ENCODE data around the gene RPS21. TPM values are rescaled to one million over a fixed set of nuclear protein-coding genes. Genes with fewer than 3 reads are reported as not detected.

Gene RPS21
- total and polyA plus RNA-seq, 12 donors = 512 to 4,111 (median 619) TPM

GRCh38 chr20:62339647-62340062 is 47.2 kb upstream of the RPS21 start:
- 71 to 79% methylated on average over 14 of the region's 14 CpGs for WGBS, 2 donors
- intact Hi-C loops (cut with DNase I) = loop anchor here in 1 of 10 donors (5.0 kb wide), 1 partner anchor 32 kb away; no protein-coding TSS in a partner anchor
- no peak for DNase-seq
- H3K9me3 ChIP-seq = peaks cover 0 to 5% (median 0%) of the 10 kb centered on the region in 11 donors
- H3K4me3 ChIP-seq = no peak overlapping the region
- ATAC-seq = no peak
- H3K27me3 ChIP-seq = no peaks in the 10 kb centered on the region
- no peak for TF ChIP-seq CTCF (IDR thresholded peaks at IDR 0.05)
- no peak overlapping the region for H3K27ac ChIP-seq
- H3K4me1 ChIP-seq = no peaks in the 10 kb centered on the region
- peaks cover 0 to 99% (median 54%) of the 10 kb centered on the region in 9 donors for H3K36me3 ChIP-seq

DNA sequence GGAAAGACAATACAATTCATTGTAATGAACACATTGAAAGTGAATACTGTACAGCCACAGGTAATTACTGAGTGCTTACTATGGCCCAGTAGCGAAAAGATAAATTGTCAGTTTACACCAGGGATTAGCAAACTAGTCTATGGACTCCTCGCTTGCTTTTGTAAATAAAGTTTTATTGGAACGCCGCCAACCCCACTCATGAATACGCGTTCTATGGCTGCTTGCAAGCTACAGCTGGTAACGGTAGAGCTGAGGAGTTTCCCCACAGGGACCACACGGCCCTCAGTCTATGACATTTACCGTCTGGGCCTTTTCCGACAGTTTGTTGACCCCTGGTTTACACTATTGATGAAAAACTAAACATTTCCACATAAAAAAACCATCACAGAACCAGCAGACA is 44.0 kb upstream of the RPS21 start:
- H3K4me3 ChIP-seq = no peak overlapping the region
- no peak overlapping the region for H3K27ac ChIP-seq
- peaks cover 0 to 100% (median 54%) of the 10 kb centered on the region in 9 donors for H3K36me3 ChIP-seq
- no peak for TF ChIP-seq CTCF (IDR thresholded peaks at IDR 0.05)
- DNase-seq = no peak
- no peak for ATAC-seq
- intact Hi-C loops (cut with DNase I) = loop anchor here in 1 of 10 donors (5.0 kb wide), 1 partner anchor 36 kb away; no protein-coding TSS in a partner anchor
- H3K9me3 ChIP-seq = peaks cover 0 to 5% (median 0%) of the 10 kb centered on the region in 11 donors
- no peaks in the 10 kb centered on the region for H3K4me1 ChIP-seq
- WGBS, 2 donors = 75 to 81% methylated on average over 10 of the region's 10 CpGs
- no peaks in the 10 kb centered on the region for H3K27me3 ChIP-seq

DNA sequence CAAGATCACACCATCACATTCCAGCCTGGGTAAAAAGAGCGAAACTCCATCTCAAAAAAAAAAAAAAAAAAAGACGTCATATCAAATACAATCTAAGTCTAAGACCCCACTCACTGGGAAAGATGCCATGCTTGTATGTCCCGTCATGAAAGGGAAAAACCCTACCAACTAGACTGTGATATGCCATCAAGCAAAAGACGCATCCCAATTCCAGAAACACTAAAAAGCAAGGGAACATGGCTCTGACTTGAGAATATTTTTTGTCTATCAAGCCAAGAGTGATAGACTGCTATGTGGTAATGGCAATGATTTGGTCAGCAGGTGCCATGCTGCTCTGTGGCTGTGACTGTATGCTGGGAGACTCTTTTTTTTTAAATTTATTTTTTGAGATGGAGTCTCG is 42.8 kb upstream of the RPS21 start:
- Histone ChIP-seq H3K4me1 (no peaks in the 10 kb centered on the region), H3K4me3 (no peak overlapping the region), H3K36me3 (peaks cover 0 to 99% (median 44%) of the 10 kb centered on the region in 9 donors), H3K27me3 (no peaks in the 10 kb centered on the region), H3K27ac (no peak overlapping the region), H3K9me3 (peaks cover 0 to 11% (median 0%) of the 10 kb centered on the region in 11 donors)
- intact Hi-C loops (cut with DNase I) = loop anchor here in 1 of 10 donors (5.0 kb wide), 1 partner anchor 37 kb away; no protein-coding TSS in a partner anchor
- ATAC-seq = no peak
- WGBS, 2 donors = 95 to 97% methylated on average over 5 of the region's 5 CpGs
- DNase-seq = no peak
- TF ChIP-seq CTCF (IDR thresholded peaks at IDR 0.05) = no peak

GRCh38 chr20:62344782-62345181 is 42.1 kb upstream of the RPS21 start:
- H3K36me3 ChIP-seq = peaks cover 0 to 95% (median 39%) of the 10 kb centered on the region in 9 donors
- 90 to 91% methylated on average over 10 of the region's 10 CpGs for WGBS, 2 donors
- no peak overlapping the region for H3K27ac ChIP-seq
- H3K4me3 ChIP-seq = no peak overlapping the region
- TF ChIP-seq CTCF (IDR thresholded peaks at IDR 0.05) = no peak
- H3K9me3 ChIP-seq = peaks cover 0 to 13% (median 0%) of the 10 kb centered on the region in 11 donors
- DNase-seq = no peak
- intact Hi-C loops (cut with DNase I) = loop anchor here in 4 of 10 donors (5.0 kb wide), 2 partner anchors 32 to 37 kb away; no protein-coding TSS in a partner anchor
- no peaks in the 10 kb centered on the region for H3K4me1 ChIP-seq
- no peak for ATAC-seq
- H3K27me3 ChIP-seq = no peaks in the 10 kb centered on the region

Data from heart right ventricle (tissue), 16 donors.